Parathyroid adenoma (tissue), 2 donors: ENCODE results near the gene PLAAT2.

Experiments used
- H2AFZ ChIP-seq: fragments of 300-600 bp; sonication (generic); one replicate; pipeline ENCODE4 v1.7.0; 2017; ENCODE audit warnings: antibody characterized with exemption, mild to moderate bottlenecking
- H3K27ac ChIP-seq: fragments of 300-600 bp; sonication (generic); one replicate; pipeline ENCODE4 v1.7.0; 2017
- H3K27me3 ChIP-seq: fragments of 300-600 bp; sonication (generic); one replicate; pipeline ENCODE4 v1.7.0; 2017; ENCODE audit warnings: low read length; ENCODE audit not compliant: control insufficient read depth, insufficient read depth
- H3K36me3 ChIP-seq: fragments of 300-600 bp; sonication (generic); one replicate; pipeline ENCODE4 v1.7.0; 2017; ENCODE audit warnings: low read length; ENCODE audit not compliant: control insufficient read depth, insufficient read depth
- H3K4me1 ChIP-seq: fragments of 300-600 bp; sonication (generic); one replicate; pipeline ENCODE4 v1.7.0; 2017; ENCODE audit warnings: control low read depth
- H3K4me2 ChIP-seq: fragments of 300-600 bp; sonication (generic); one replicate; pipeline ENCODE4 v1.7.0; 2017; ENCODE audit warnings: low read length
- H3K4me3 ChIP-seq: fragments of 300-600 bp; sonication (generic); one replicate; pipeline ENCODE4 v1.7.0; 2017; ENCODE audit warnings: low read depth, low read length
- H3K79me2 ChIP-seq: fragments of 300-600 bp; sonication (generic); one replicate; pipeline ENCODE4 v1.7.0; 2017; ENCODE audit warnings: control low read depth
- H3K9ac ChIP-seq: fragments of 300-600 bp; sonication (generic); one replicate; pipeline ENCODE4 v1.7.0; 2017; ENCODE audit warnings: mild to moderate bottlenecking
- H3K9me3 ChIP-seq: fragments of 300-600 bp; sonication (generic); one replicate; pipeline ENCODE4 v1.7.0; 2017; ENCODE audit warnings: low read length; ENCODE audit not compliant: control insufficient read depth
- TF ChIP-seq, protein P1 (sequence below): fragments of 300-600 bp; sonication (generic); IDR thresholded peaks from one replicate; pipeline ENCODE4 v1.7.0; 2017; ENCODE audit warnings: antibody characterized with exemption, mild to moderate bottlenecking
- donor health status: primary hyperparathyroidism.

The PLAAT2 gene

GRCh38 chr11:63527667-63528066 lies 35.5 kb downstream of the PLAAT2 start:
- no peak overlapping the region for H2AFZ ChIP-seq
- H3K36me3 ChIP-seq, result no peaks in the 10 kb centered on the region
- H3K4me2 ChIP-seq, result no peak overlapping the region
- H3K27ac ChIP-seq, result no peak overlapping the region
- no peaks in the 10 kb centered on the region for H3K79me2 ChIP-seq
- H3K4me3 ChIP-seq, result no peak overlapping the region
- H3K4me1 ChIP-seq, result no peaks in the 10 kb centered on the region
- H3K27me3 ChIP-seq, result no peaks in the 10 kb centered on the region
- no peaks in the 10 kb centered on the region for H3K9me3 ChIP-seq
- TF ChIP-seq, protein P1, sequence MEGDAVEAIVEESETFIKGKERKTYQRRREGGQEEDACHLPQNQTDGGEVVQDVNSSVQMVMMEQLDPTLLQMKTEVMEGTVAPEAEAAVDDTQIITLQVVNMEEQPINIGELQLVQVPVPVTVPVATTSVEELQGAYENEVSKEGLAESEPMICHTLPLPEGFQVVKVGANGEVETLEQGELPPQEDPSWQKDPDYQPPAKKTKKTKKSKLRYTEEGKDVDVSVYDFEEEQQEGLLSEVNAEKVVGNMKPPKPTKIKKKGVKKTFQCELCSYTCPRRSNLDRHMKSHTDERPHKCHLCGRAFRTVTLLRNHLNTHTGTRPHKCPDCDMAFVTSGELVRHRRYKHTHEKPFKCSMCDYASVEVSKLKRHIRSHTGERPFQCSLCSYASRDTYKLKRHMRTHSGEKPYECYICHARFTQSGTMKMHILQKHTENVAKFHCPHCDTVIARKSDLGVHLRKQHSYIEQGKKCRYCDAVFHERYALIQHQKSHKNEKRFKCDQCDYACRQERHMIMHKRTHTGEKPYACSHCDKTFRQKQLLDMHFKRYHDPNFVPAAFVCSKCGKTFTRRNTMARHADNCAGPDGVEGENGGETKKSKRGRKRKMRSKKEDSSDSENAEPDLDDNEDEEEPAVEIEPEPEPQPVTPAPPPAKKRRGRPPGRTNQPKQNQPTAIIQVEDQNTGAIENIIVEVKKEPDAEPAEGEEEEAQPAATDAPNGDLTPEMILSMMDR, result no peak
- no peak overlapping the region for H3K9ac ChIP-seq

DNA sequence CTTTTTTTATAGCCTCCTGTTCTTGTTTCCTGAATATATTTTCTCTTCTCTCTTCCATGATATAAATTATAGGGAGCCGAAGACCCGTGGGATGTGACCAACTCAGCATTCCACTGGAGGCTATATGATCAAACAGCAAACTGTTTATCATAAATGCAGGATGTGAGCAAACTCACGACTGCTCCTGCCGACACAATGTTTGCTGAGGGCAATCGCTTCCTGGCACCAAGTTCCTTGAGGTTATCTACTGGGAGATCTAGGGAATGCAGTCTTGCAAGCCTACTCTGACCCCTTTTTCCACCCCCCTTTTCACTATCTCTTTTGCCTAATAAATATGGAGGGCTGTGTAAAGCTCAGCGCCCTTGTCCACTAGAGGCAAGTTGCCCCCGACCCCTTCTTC lies 40.0 kb downstream of the PLAAT2 start:
- H3K4me2 ChIP-seq, result no peak overlapping the region

GRCh38 chr11:63521896-63522295 lies 41.3 kb downstream of the PLAAT2 start:
- TF ChIP-seq, protein P1, result no peak
- no peaks in the 10 kb centered on the region for H3K27me3 ChIP-seq
- no peak overlapping the region for H2AFZ ChIP-seq
- H3K36me3 ChIP-seq, result no peaks in the 10 kb centered on the region
- no peak overlapping the region for H3K4me2 ChIP-seq
- H3K4me3 ChIP-seq, result no peak overlapping the region
- H3K9ac ChIP-seq, result no peak overlapping the region
- H3K27ac ChIP-seq, result no peak overlapping the region
- no peaks in the 10 kb centered on the region for H3K4me1 ChIP-seq
- no peaks in the 10 kb centered on the region for H3K9me3 ChIP-seq
- H3K79me2 ChIP-seq, result no peaks in the 10 kb centered on the region

More for the DNA sequence above, 40.0 kb downstream of the PLAAT2 start:
- Histone ChIP-seq H3K4me1 (no peaks in the 10 kb centered on the region), H3K79me2 (no peaks in the 10 kb centered on the region), H3K4me3 (no peak overlapping the region), H3K27me3 (no peaks in the 10 kb centered on the region), H2AFZ (no peak overlapping the region), H3K9me3 (no peaks in the 10 kb centered on the region), H3K9ac (no peak overlapping the region), H3K27ac (no peak overlapping the region), H3K36me3 (no peaks in the 10 kb centered on the region)
- TF ChIP-seq, protein P1, result no peak

DNA sequence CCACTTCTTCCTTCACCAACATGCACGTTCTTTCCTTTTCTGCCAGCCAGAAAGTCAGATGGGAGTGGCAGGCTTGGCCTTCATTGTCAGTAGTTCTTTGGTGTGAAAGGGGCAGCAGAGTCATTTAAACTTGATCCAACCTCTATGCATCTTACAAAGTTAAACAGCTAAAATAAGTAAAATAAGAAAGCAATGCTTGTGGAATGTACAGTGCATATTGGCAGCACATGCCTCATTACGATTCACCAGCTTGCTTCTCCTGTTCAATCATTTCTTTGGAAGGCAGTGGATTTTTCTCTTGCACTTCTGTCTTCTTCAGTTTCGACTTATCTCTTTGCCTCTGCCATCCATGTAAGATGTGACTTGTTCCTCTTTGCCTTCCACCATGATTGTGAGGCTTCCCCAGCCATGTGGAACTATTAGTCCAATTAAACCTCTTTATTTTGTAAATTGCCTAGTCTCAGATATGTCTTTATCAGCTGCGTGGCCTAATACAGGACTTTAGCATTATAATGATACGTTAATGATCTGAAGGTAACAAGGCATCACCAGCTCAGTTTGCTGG lies 42.5 kb downstream of the PLAAT2 start:
- TF ChIP-seq, protein P1, result no peak
- no peak overlapping the region for H3K4me2 ChIP-seq
- no peaks in the 10 kb centered on the region for H3K79me2 ChIP-seq
- H2AFZ ChIP-seq, result no peak overlapping the region
- H3K27me3 ChIP-seq, result no peaks in the 10 kb centered on the region
- H3K36me3 ChIP-seq, result no peaks in the 10 kb centered on the region
- no peak overlapping the region for H3K9ac ChIP-seq
- no peaks in the 10 kb centered on the region for H3K9me3 ChIP-seq
- H3K4me3 ChIP-seq, result no peak overlapping the region
- no peak overlapping the region for H3K27ac ChIP-seq
- no peaks in the 10 kb centered on the region for H3K4me1 ChIP-seq

DNA sequence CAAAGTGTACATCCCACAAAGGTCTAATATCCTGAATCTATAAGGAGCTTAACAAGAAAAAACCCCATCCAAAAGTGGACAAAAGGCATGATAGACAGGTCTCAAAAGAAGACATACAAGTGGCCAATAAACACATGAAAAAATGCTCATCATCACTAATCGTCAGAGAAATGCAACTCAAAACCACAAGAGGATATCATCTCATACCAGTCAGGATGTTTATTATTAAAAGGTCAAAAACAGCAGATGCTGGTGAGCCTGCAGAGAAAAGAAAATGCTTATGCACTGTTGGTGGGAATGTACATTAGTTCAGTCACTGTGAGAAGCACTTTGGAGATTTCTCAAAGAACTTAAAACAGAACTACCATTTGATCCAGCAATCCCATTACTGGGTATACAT lies 44.6 kb downstream of the PLAAT2 start:
- Histone ChIP-seq H3K4me2 (no peak overlapping the region), H3K36me3 (no peaks in the 10 kb centered on the region), H2AFZ (no peak overlapping the region), H3K79me2 (no peaks in the 10 kb centered on the region), H3K9me3 (no peaks in the 10 kb centered on the region), H3K4me3 (no peak overlapping the region), H3K4me1 (no peaks in the 10 kb centered on the region), H3K9ac (no peak overlapping the region), H3K27ac (no peak overlapping the region), H3K27me3 (no peaks in the 10 kb centered on the region)
- TF ChIP-seq, protein P1, result no peak
